HepG2 (cell line): Measurements from ENCODE around the gene MADD. TPM values are rescaled to one million over a fixed set of nuclear protein-coding genes. Genes with fewer than 3 reads are reported as not detected.
A peak's percentile ranks its signal among the peaks of the same experiment; 100 is the strongest.

Source experiments
- ETV6 ChIP-seq: sonication (generic); formaldehyde crosslinking; conservative IDR thresholded peaks from 2 replicates; pipeline ENCODE4 v1.4.0; 2020; ENCODE audit warnings: missing genetic modification reagents
- MTA1 ChIP-seq: sonication (generic); formaldehyde crosslinking; IDR thresholded peaks from 2 replicates; pipeline ENCODE4 v1.4.0; 2020; ENCODE audit warnings: missing genetic modification reagents, mild to moderate bottlenecking, borderline replicate concordance
- NFIC ChIP-seq: IDR thresholded peaks from 2 replicates; pipeline ENCODE4 v1.6.1; 2012; ENCODE audit warnings: mild to moderate bottlenecking, low read length, inconsistent platforms
- RERE ChIP-seq: IDR thresholded peaks from 2 replicates; pipeline ENCODE4 v1.6.1; 2016; ENCODE audit warnings: low read depth, missing genetic modification reagents, missing compliant biosample characterization
- RORA ChIP-seq: sonication (generic); formaldehyde crosslinking; IDR thresholded peaks from 2 replicates; pipeline ENCODE4 v1.5.0; 2020; ENCODE audit warnings: mild to moderate bottlenecking, missing genetic modification reagents, moderate library complexity
- SMARCE1 ChIP-seq: fragments of 450-650 bp; IDR thresholded peaks from 2 replicates; pipeline ENCODE4 v1.6.1; 2017; ENCODE audit warnings: borderline replicate concordance
- SOX13 ChIP-seq, 3 experiments: fragments of 450-650 bp in 1 of 3; sonication (generic) in 1 of 3; formaldehyde crosslinking in 1 of 3; IDR thresholded peaks in 2 of 3; conservative IDR thresholded peaks in 1 of 3; 2 replicates each; pipeline versions ENCODE4 v1.5.0 to v1.6.1; 2016 to 2020; ENCODE audit warnings: antibody characterized with exemption in 1 of 3, mild to moderate bottlenecking in 1 of 3, missing compliant biosample characterization in 1 of 3, missing genetic modification reagents in 1 of 3, moderate library complexity in 1 of 3
- XBP1 ChIP-seq: sonication (generic); formaldehyde crosslinking; IDR thresholded peaks from 2 replicates; pipeline ENCODE4 v1.5.0; 2020; ENCODE audit warnings: missing genetic modification reagents
- ZBTB44 ChIP-seq: sonication (generic); formaldehyde crosslinking; IDR thresholded peaks from 2 replicates; pipeline ENCODE4 v1.4.0; 2020; ENCODE audit warnings: missing genetic modification reagents
- ZBTB7A ChIP-seq: sonication (generic); formaldehyde crosslinking; IDR thresholded peaks from 2 replicates; pipeline ENCODE4 v1.8.0; 2022; ENCODE audit warnings: mild to moderate bottlenecking, missing genetic modification reagents
- ZNF232 ChIP-seq: sonication (generic); formaldehyde crosslinking; IDR thresholded peaks from 2 replicates; pipeline ENCODE4 v1.4.0; 2020; ENCODE audit warnings: missing genetic modification reagents, borderline replicate concordance
- ZNF318 ChIP-seq: sonication (generic); formaldehyde crosslinking; IDR thresholded peaks from 2 replicates; pipeline ENCODE4 v1.4.0; 2020; ENCODE audit warnings: mild to moderate bottlenecking, missing genetic modification reagents
- ZNF768 ChIP-seq: sonication (generic); formaldehyde crosslinking; IDR thresholded peaks from 2 replicates; pipeline ENCODE4 v1.4.0; 2020; ENCODE audit warnings: missing genetic modification reagents
- polyA plus RNA-seq, 8 experiments: library from polyadenylated mRNA; depleted of rRNA in 3 of 8; stranded (reverse) in 7 of 8; unstranded in 1 of 8; fragments of >200 nt; fragmentation: Illumina TruSeq in 4 of 8; extraction: Trizol in 4 of 8; gene quantifications; 2 replicates each; pipeline versions ENCODE4 v1.2.1 to v1.2.3, GENCODE V29; 2011 to 2016; ENCODE audit warnings: low read depth in 4 of 8, missing spikeins in 1 of 8, mixed read lengths in 1 of 8; ENCODE audit not compliant: insufficient read depth in 1 of 8
- total RNA-seq, 5 experiments: library from RNA; depleted of rRNA; stranded (reverse); fragments of >200 nt; fragmentation: Illumina TruSeq; extraction: Trizol; gene quantifications; 2 replicates each; pipeline ENCODE4 v1.2.3, GENCODE V29; 2016; ENCODE audit warnings: low read depth in 1 of 5

Gene MADD
- total and polyA plus RNA-seq, 2 of the 13 experiments (the other 11 are each of a cell fraction or from before 2014, with no cell fraction given), result 18.0 to 29.2 TPM

GRCh38 chr11:47249378-47249715 lies 20.6 kb upstream of the MADD start (continued):
- no peak for TF ChIP-seq ZNF318 (CRISPR knock-in tag)
- peak; percentile 13; the same call in 1 of the 2 replicates for TF ChIP-seq NFIC
- TF ChIP-seq ZBTB44 (CRISPR knock-in tag), result no peak
- TF ChIP-seq ETV6 (CRISPR knock-in tag), result no peak
- TF ChIP-seq ZBTB7A (CRISPR knock-in tag), result peak; percentile 16; the same call in 1 of the 2 replicates
- TF ChIP-seq SMARCE1, result no peak
- TF ChIP-seq XBP1 (CRISPR knock-in tag), result no peak
- no peak for TF ChIP-seq ZNF768
- no peak for TF ChIP-seq SOX13 (IDR thresholded peaks at IDR 0.05)
- TF ChIP-seq SOX13 (CRISPR knock-in tag; conservative IDR thresholded peaks at IDR 0.05 in 1 of 2, IDR thresholded peaks at IDR 0.05 in 1 of 2), result 0 out of 4 replicates have a peak, but pooled peaks of 1 of the 2 experiments have one; percentile 6
- TF ChIP-seq RERE (CRISPR knock-in tag), result no peak
- no peak for TF ChIP-seq MTA1 (CRISPR knock-in tag)
- TF ChIP-seq RORA, result no peak
- 0 out of 2 replicates have a peak, but pooled peaks have one; percentile 3 for TF ChIP-seq ZNF232 (CRISPR knock-in tag)
